GM19238 (cell line): ENCODE results near the gene PDGFRB.

Source experiments
- DNase-seq: peaks from one replicate; pipeline ENCODE4 v3.0.0; 2011; ENCODE audit warnings: low spot score; ENCODE audit not compliant: insufficient read length

PDGFRB gene

GRCh38 chr5:150155258-150156026, at the start of gene PDGFRB:
Gene PDGFRB, minus strand, starts transcription at chr5:150155845. Its CDS starts 18,798 bp downstream, at chr5:150137047.
- DNase-seq = peak; percentile 74

GRCh38 chr5:150204590-150204960, 48.9 kb upstream of the PDGFRB start:
- DNase-seq = no peak

GRCh38 chr5:150203832-150204589, 48.4 kb upstream of the PDGFRB start:
- DNase-seq = no peak

- no peak for DNase-seq
Measured at GRCh38 chr5:150202501-150202900, 46.9 kb upstream of the PDGFRB start.

- DNase-seq = no peak
Measured at GRCh38 chr5:150197476-150197875, 41.8 kb upstream of the PDGFRB start.

GRCh38 chr5:150196986-150197385, 41.3 kb upstream of the PDGFRB start:
- DNase-seq = no peak

- DNase-seq = no peak
Measured at GRCh38 chr5:150196514-150196913, 40.9 kb upstream of the PDGFRB start.

- no peak for DNase-seq
Measured at GRCh38 chr5:150195736-150196485, 40.3 kb upstream of the PDGFRB start.

GRCh38 chr5:150192462-150192861, 36.8 kb upstream of the PDGFRB start:
- no peak for DNase-seq

- DNase-seq = no peak
Measured at GRCh38 chr5:150190987-150191386, 35.3 kb upstream of the PDGFRB start.

- DNase-seq = no peak
Measured at GRCh38 chr5:150190503-150190979, 34.9 kb upstream of the PDGFRB start.

GRCh38 chr5:150189728-150190502, 34.3 kb upstream of the PDGFRB start, which contains the start of gene SLC6A7:
Gene SLC6A7, plus strand, starts transcription at chr5:150190062. Its CDS starts 266 bp downstream, at chr5:150190328.
- DNase-seq = no peak

- DNase-seq = no peak
Measured at GRCh38 chr5:150189326-150189725, 33.7 kb upstream of the PDGFRB start.

- DNase-seq = no peak
Measured at GRCh38 chr5:150188146-150188842, 32.6 kb upstream of the PDGFRB start.

GRCh38 chr5:150186897-150187296, 31.3 kb upstream of the PDGFRB start:
- DNase-seq = no peak

GRCh38 chr5:150186137-150186536, 30.5 kb upstream of the PDGFRB start:
- no peak for DNase-seq

GRCh38 chr5:150184990-150185912, 29.6 kb upstream of the PDGFRB start:
- DNase-seq = no peak

GRCh38 chr5:150184006-150184405, 28.4 kb upstream of the PDGFRB start:
- DNase-seq = no peak

- DNase-seq = no peak
Measured at GRCh38 chr5:150183436-150183835, 27.8 kb upstream of the PDGFRB start.
